Liver (tissue), 9 donors: Measurements from ENCODE around the gene BRIP1. TPM values are rescaled to one million over a fixed set of nuclear protein-coding genes. Genes with fewer than 3 reads are reported as not detected.

ENCODE experiments used
- DNase-seq: peaks from one replicate; pipeline ENCODE4 v3.0.0-alpha.2; 2017; ENCODE audit warnings: low spot score
- H3K27ac ChIP-seq, 2 donors: one replicate each; pipeline ENCODE4 v1.7.0; 2013; ENCODE audit warnings: inconsistent platforms in 2 of 2, low read length in 2 of 2, control low read depth in 1 of 2, low read depth in 1 of 2, mild to moderate bottlenecking in 1 of 2
- H3K27me3 ChIP-seq, 4 donors: one replicate each; pipeline versions ENCODE4 v1.6.1 to v1.7.0; 2013; ENCODE audit warnings: low read length in 3 of 4, inconsistent platforms in 1 of 4, mild to moderate bottlenecking in 1 of 4, moderate library complexity in 1 of 4; ENCODE audit not compliant: control insufficient read depth in 4 of 4, insufficient read depth in 4 of 4
- H3K36me3 ChIP-seq, 4 donors: one replicate each; pipeline versions ENCODE4 v1.6.1 to v1.7.0; 2013; ENCODE audit warnings: low read length in 3 of 4, mild to moderate bottlenecking in 3 of 4, low read depth in 1 of 4, moderate library complexity in 1 of 4; ENCODE audit not compliant: control insufficient read depth in 4 of 4, insufficient read depth in 3 of 4
- H3K4me1 ChIP-seq, 4 donors: one replicate each; pipeline versions ENCODE4 v1.6.1 to v1.7.0; 2013; ENCODE audit warnings: low read length in 3 of 4, mild to moderate bottlenecking in 3 of 4, moderate library complexity in 1 of 4; ENCODE audit not compliant: control insufficient read depth in 4 of 4, insufficient read depth in 4 of 4
- H3K4me3 ChIP-seq, 3 donors: one replicate each; pipeline versions ENCODE4 v1.6.1 to v1.7.0; 2013; ENCODE audit warnings: low read length in 3 of 3, control low read depth in 1 of 3, low read depth in 1 of 3, mild to moderate bottlenecking in 1 of 3
- H3K9ac ChIP-seq, 2 donors: one replicate each; pipeline ENCODE4 v1.7.0; 2013; ENCODE audit warnings: low read length in 2 of 2, mild to moderate bottlenecking in 2 of 2, moderate library complexity in 2 of 2, control low read depth in 1 of 2, low read depth in 1 of 2
- H3K9me3 ChIP-seq, 4 donors: one replicate each; pipeline versions ENCODE4 v1.6.1 to v1.7.0; 2013; ENCODE audit warnings: low read length in 3 of 4; ENCODE audit not compliant: control insufficient read depth in 4 of 4
- ATF3 ChIP-seq: IDR thresholded peaks from 2 replicates; pipeline ENCODE4 v1.6.1; 2016; ENCODE audit warnings: antibody characterized with exemption
- CTCF ChIP-seq: fragments of 150-350 bp; IDR thresholded peaks from 2 replicates; pipeline ENCODE4 v1.5.1; 2017; ENCODE audit warnings: improper control_type of control experiment, low read depth, low read length; ENCODE audit not compliant: missing input control
- EGR1 ChIP-seq, 2 donors: IDR thresholded peaks; 2 replicates each; pipeline ENCODE4 v1.6.1; 2016 to 2018; ENCODE audit warnings: antibody characterized with exemption in 2 of 2, low read depth in 2 of 2
- FOXA1 ChIP-seq: IDR thresholded peaks from 2 replicates; pipeline ENCODE4 v1.6.1; 2016; ENCODE audit warnings: antibody characterized with exemption
- FOXA2 ChIP-seq: IDR thresholded peaks from 2 replicates; pipeline ENCODE4 v1.6.1; 2016; ENCODE audit warnings: antibody characterized with exemption
- GABPA ChIP-seq, 2 donors: IDR thresholded peaks in 1 of 2; conservative IDR thresholded peaks in 1 of 2; 2 replicates each; pipeline ENCODE4 v1.6.1; 2016; ENCODE audit warnings: antibody characterized with exemption in 2 of 2, mild to moderate bottlenecking in 1 of 2, moderate library complexity in 1 of 2
- HNF4A ChIP-seq, 2 donors: conservative IDR thresholded peaks; 2 replicates each; pipeline ENCODE4 v1.6.1; 2016; ENCODE audit warnings: antibody characterized with exemption in 2 of 2, mild to moderate bottlenecking in 2 of 2
- HNF4G ChIP-seq: IDR thresholded peaks from 2 replicates; pipeline ENCODE4 v1.6.1; 2016; ENCODE audit warnings: antibody characterized with exemption
- JUND ChIP-seq, 2 donors: IDR thresholded peaks; 2 replicates each; pipeline ENCODE4 v1.6.1; 2016; ENCODE audit warnings: antibody characterized with exemption in 2 of 2
- MAX ChIP-seq: IDR thresholded peaks from 2 replicates; pipeline ENCODE4 v1.6.1; 2016; ENCODE audit warnings: antibody characterized with exemption
- NR2F2 ChIP-seq: IDR thresholded peaks from 2 replicates; pipeline ENCODE4 v1.6.1; 2016; ENCODE audit warnings: antibody characterized with exemption
- RAD21 ChIP-seq, 2 donors: IDR thresholded peaks; 2 replicates each; pipeline ENCODE4 v1.6.1; 2016; ENCODE audit warnings: antibody characterized with exemption in 2 of 2, mild to moderate bottlenecking in 2 of 2
- REST ChIP-seq: IDR thresholded peaks from 2 replicates; pipeline ENCODE4 v1.6.1; 2016; ENCODE audit warnings: antibody characterized with exemption, mild to moderate bottlenecking
- RXRA ChIP-seq, 2 donors: IDR thresholded peaks; 2 replicates each; pipeline ENCODE4 v1.6.1; 2017 to 2018; ENCODE audit warnings: antibody characterized with exemption in 2 of 2, mild to moderate bottlenecking in 1 of 2
- SP1 ChIP-seq: IDR thresholded peaks from 2 replicates; pipeline ENCODE4 v1.6.1; 2018; ENCODE audit warnings: antibody characterized with exemption, mild to moderate bottlenecking
- TAF1 ChIP-seq: conservative IDR thresholded peaks from 2 replicates; pipeline ENCODE4 v1.6.1; 2016; ENCODE audit warnings: antibody characterized with exemption, mild to moderate bottlenecking
- YY1 ChIP-seq: IDR thresholded peaks from 2 replicates; pipeline ENCODE4 v1.6.1; 2016; ENCODE audit warnings: antibody characterized with exemption, mild to moderate bottlenecking
- WGBS: extraction: QIAGEN DNeasy Blood & Tissue Kit; methylation state at CpG from one replicate; pipeline ENCODE4 v1.1.7; 2013; 5-methylcytosine and 5-hydroxymethylcytosine counted together
- polyA plus RNA-seq, 2 donors: library from polyadenylated mRNA; stranded (reverse) in 1 of 2; unstranded in 1 of 2; fragments of 200-250 nt in 1 of 2; fragments of >200 nt in 1 of 2; fragmentation: Nextera tagmentation in 1 of 2; extraction: Ambion mirVana in 1 of 2; gene quantifications; one replicate each; pipeline versions ENCODE4 v1.2.1 to v1.2.3, GENCODE V29; 2013 to 2015
- total RNA-seq, 2 donors: library from RNA; depleted of rRNA; stranded (reverse); fragments of >200 nt; gene quantifications; one replicate each; pipeline ENCODE4 v1.2.3, GENCODE V29; 2014
- donor health status: healthy.
- donor health status: healthy.
- donor health status: healthy.
- donor health status: healthy.
- donor health status: healthy.

The BRIP1 gene
- total and polyA plus RNA-seq, 4 donors = 0.24 to 10.3 (median 0.90) TPM

GRCh38 chr17:61835606-61836005 lies 27.7 kb downstream of the BRIP1 start:
- Histone ChIP-seq H3K4me3 (no peak overlapping the region), H3K27ac (no peak overlapping the region), H3K4me1 (no peaks in the 10 kb centered on the region), H3K9ac (no peak overlapping the region), H3K27me3 (no peaks in the 10 kb centered on the region), H3K36me3 (no peaks in the 10 kb centered on the region), H3K9me3 (no peaks in the 10 kb centered on the region)
- 93% methylated on average over 1 of the region's 1 CpG for WGBS
- no peak for TF ChIP-seq EGR1 (IDR thresholded peaks at IDR 0.05; ENCODE audit: low read depth in 2 of 2)
- no peak for TF ChIP-seq REST
- TF ChIP-seq HNF4G = no peak
- no peak for TF ChIP-seq NR2F2
- TF ChIP-seq ATF3 = no peak
- no peak for TF ChIP-seq JUND (IDR thresholded peaks at IDR 0.05)
- TF ChIP-seq SP1 = no peak
- TF ChIP-seq HNF4A (conservative IDR thresholded peaks at IDR 0.05) = no peak
- TF ChIP-seq RAD21 (IDR thresholded peaks at IDR 0.05) = no peak
- no peak for TF ChIP-seq CTCF
- no peak for TF ChIP-seq FOXA1
- no peak for TF ChIP-seq YY1
- no peak for TF ChIP-seq GABPA (IDR thresholded peaks at IDR 0.05 in 1 of 2, conservative IDR thresholded peaks at IDR 0.05 in 1 of 2)
- TF ChIP-seq TAF1 = no peak
- TF ChIP-seq RXRA (IDR thresholded peaks at IDR 0.05) = no peak
- DNase-seq = no peak

- Histone ChIP-seq H3K27ac (no peak overlapping the region), H3K4me3 (no peak overlapping the region), H3K9ac (no peak overlapping the region), H3K9me3 (no peaks in the 10 kb centered on the region), H3K36me3 (no peaks in the 10 kb centered on the region), H3K27me3 (no peaks in the 10 kb centered on the region), H3K4me1 (no peaks in the 10 kb centered on the region)
- 99% methylated on average over 2 of the region's 2 CpGs for WGBS
- DNase-seq = no peak
- TF ChIP-seq FOXA2 (no peak), TAF1 (no peak), FOXA1 (no peak), MAX (no peak), RAD21 (IDR thresholded peaks at IDR 0.05) (no peak), CTCF (no peak), JUND (IDR thresholded peaks at IDR 0.05) (no peak), HNF4G (no peak), ATF3 (no peak), NR2F2 (no peak)
Measured at GRCh38 chr17:61834610-61835009, 28.7 kb downstream of the BRIP1 start.
